HG02759 (cell line): ENCODE data around the gene N4BP2L1.

Experiments used
- ATAC-seq: cut with Tn5 transposase; IDR thresholded peaks from one replicate; pipeline ENCODE4 v1.9.1; 2021; ENCODE audit warnings: mild to moderate bottlenecking, moderate library complexity; ENCODE audit not compliant: unreplicated experiment

Gene N4BP2L1

DNA sequence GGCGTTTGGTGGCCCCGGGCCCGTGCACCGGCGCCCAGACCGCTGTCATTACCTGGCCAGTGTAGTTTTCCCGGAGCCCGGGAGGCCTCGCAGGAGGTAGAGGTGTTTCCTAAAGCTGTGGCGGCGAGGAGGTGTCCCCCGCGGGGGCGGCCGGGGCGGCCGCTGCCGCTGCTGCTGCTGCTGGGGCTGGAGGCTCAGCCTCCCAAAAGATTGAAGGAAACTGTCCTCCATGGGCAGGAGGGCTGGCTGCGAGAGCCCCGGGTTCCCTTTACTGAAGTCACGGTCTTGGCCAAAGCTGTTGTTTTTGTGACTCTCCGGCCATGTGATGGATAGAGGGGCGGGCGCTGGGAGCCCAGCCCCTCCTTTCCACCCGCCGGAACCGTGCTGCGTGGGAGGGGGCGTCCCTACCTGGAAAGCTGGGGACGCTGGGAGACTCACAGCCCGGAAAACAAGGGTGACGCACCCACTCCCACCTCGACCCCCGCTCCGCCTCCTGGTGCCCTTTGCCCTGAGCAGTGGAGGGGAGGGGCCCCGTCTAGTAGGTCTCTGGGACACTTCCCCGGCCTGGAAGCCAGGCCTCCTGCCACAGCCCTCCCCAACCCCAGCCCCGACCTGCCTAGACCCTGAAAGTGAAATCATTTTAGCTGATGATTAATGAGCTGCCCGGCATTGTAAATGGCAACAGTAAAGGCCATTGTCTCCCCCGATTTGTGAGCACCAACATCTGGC, at the start of gene N4BP2L1:
Gene N4BP2L1, minus strand, starts transcription at position 279 of the 729 bp plus-strand sequence. Its CDS starts 48 bp downstream, at position 231.
- peak; percentile 78 for ATAC-seq

DNA sequence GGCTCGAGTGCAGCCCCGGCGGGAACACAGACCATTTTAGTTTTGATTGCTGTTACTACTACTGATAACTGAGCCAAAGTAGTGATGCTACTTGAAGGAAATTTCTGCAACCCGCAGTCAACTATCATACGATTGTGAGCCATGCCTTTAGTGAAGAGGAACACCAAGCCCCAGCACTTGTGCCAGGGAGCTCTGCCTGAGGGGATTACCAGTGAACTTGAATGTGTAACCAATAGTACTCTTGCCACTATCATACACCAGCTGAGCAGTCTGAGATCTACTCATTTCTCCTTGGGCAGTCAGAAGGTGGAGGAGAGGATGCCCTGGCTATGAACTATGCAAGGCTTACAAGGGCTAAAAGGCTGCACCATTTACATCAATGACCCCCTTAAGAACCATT, 49.0 kb upstream of the N4BP2L1 start:
- ATAC-seq: no peak

DNA sequence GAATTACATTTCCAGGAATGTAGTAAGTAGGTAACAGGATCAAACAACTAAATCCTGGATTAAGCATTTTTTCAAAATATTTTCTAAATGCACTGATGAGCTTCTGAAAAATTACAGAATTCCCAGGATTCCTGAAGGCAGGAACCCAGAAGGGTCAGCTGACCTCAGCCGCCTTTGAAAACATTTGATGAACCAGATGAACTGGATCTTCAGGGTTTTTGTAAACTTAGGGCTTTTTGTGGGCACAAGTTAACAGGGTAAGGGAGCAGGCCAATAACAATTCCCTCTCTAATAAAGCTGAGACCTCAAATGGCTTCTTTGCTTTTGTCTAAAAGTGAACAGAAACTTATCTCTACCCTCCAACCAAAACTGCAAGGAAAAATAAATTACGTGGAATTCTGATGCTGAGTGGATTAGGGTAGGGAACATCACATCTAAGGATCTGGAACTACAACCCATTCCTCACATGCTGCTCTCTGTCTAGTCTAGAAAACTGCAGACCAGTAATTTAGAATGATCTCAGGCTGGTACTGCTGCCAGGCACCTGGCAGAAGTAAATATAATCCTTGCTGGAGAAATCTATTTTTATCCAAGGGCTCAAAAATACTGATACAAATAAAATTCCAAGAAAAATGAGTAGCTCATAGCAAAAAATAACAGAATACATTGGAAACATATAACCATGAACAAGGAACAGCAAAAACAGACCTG, 48.2 kb upstream of the N4BP2L1 start:
- ATAC-seq: no peak

DNA sequence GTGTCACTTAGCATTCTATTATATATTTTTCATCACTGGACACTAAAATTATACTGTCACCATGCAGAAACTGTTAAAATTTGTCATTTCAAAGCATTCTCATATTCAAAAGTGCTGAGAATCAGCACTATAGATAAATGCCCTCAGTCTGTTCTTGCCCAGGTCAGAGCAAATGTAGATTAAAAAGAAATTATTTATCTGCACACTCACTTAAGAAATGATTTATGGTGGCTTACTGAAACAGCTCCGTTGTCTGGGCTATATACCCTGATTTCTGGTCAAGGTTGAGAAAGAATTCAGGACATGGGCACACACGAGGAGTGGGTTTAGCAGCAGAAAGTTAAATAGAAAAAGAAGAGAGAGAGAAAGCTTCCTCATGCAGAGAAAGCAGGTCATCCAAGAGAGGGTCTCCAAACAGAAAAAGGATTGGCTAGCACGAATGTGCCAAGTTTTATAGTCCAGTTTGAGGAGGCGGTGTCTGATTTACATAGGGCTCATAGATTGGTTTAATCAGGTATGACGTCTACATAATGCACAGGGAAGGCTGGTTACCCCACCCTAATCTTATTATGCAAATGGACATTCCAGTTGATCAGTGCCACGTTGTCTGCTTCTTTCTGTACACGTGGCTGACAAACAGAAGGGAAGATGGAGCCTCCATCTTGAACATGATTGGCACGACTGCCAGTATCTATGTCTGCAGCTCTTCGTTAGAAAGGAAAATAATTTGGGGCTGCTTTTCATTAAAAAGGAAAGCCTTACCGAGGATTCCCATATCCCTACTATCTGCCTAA, 47.3 kb upstream of the N4BP2L1 start:
- ATAC-seq: no peak

DNA sequence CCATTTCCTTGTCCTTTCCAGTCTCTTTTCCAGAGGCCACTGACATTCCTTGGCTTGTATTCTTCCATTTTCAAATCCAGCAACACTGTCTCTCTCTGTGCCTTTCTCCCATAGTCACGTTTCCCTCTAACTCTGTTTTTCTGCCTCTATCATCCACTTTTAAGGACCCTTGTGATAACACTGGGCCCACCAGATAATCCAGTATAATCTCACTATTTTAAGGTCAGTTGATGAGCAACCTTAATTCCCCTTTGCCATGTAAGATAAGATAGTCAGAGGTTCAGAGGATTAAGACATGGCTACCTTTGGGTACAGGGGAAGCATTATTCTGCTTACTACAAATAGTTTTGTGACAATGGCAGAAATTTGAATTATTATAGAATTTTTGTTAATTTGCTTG, 45.7 kb upstream of the N4BP2L1 start:
- ATAC-seq: no peak

DNA sequence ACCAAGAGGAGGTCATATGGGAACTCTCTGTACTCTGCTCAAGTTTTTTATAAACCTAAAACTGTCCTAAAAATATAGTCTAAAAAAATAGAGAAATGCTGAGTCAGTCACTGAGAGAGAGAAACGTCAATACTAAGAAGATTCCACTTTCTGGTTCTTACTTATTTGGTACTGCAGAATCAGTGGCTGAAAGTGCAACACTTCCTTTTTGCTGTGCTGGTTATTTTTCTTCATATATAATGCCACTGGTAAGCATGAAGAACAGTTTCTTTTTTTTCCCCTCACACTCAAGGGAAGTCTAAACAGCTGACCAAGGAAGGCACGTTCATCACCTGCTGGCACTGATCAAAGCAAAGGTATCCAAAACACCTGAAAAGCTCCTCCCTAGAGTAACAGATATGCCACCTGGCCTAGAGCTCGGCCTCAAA, 44.3 kb upstream of the N4BP2L1 start:
- ATAC-seq: no peak

DNA sequence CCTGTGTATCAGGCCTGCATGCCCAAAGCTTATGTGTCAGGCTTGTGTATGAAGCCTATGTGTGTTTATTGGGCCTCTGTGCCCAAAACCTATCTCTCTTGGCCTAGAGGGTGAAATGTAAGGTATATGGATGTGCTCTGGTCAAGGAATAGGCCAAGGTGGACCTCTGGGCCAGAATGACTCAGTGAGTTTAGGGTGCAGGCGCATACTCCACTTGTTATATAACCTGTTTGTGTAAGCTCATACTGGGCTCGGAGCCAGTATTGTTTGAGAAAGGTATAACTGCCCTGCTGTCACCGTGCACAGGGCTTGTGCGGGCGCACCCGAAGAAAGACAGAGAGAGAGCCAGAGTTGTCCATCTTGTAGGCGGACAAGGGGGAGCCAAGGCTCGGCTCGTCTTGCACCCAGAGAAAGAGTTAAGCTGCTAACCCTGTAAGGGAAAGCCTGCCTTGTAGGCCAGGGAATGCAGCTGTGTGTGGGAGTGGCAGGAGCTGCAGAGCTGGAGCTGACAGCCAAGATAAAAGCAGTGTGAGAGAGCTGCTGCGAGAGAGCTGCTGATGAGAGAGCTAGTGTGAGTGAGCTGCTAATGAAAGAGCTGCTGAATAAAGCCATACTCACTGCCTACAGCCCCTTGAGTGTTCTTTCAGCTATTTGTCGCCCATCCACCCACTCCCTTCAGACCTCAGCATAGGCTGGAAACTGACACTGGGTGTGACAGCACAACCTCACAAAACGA, 43.4 kb upstream of the N4BP2L1 start:
- no peak for ATAC-seq

DNA sequence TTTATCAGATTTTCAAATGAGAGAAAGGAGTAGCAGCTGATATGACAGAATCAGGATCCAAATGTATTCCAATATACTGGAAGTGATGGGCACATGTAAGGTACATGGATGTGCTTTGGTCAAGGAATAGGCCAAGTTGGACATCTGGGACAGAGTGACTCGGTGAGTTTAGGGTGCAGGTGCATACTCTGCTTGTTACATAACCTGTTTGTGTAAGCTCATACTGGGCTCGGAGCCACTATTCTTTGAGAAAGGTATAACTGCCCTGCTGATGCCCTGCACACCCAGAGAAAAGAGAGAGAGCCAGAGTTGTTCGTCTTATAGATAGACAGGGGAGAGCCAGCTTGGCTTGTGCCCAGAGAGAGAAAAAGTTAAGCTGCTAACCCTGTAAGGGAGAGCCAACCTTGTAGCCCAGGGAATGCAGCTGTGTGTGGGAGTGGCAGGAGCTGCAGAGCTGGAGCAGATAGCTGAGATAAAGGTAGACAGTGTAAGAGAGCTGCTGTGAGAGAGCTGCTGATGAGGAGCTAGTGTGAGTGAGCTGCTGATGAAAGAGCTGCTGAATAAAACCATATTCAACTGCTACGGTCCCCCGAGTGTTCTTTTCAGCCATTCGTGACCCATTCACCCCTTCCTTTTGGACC, 40.7 kb upstream of the N4BP2L1 start:
- ATAC-seq: no peak

DNA sequence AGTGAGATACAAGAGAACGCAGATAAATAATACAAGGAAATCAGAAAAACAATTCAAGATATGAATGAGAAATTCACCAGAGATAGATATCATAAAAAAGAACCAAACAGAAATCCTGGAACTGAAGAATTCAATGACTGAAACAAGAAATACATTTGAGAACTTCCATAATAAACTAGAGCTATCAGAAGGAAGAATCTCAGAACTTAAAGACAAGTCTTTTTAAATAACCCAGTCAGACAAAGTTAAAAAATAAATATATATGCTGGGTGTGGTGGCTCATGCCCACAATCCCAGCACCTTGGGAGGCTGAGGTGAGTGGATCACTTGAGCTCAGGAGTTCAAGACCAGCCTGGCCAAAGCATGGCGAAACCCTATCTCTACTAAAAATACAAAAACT, 28.7 kb upstream of the N4BP2L1 start:
- ATAC-seq: no peak

DNA sequence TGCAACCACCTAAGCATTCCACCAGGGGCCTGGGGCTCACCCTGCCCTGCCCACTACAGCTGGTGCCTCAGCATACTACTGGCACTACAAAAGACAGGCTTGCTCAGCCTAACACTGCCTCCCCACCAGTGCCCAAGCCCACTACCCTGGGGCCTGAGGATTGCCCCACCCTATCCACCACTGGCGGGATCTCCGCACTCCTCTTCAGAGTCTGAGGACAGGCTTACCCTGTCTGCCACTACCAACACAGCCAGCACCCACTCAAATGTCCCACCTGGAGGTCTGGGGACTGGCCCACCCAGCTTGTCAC, 27.6 kb upstream of the N4BP2L1 start:
- no peak for ATAC-seq

DNA sequence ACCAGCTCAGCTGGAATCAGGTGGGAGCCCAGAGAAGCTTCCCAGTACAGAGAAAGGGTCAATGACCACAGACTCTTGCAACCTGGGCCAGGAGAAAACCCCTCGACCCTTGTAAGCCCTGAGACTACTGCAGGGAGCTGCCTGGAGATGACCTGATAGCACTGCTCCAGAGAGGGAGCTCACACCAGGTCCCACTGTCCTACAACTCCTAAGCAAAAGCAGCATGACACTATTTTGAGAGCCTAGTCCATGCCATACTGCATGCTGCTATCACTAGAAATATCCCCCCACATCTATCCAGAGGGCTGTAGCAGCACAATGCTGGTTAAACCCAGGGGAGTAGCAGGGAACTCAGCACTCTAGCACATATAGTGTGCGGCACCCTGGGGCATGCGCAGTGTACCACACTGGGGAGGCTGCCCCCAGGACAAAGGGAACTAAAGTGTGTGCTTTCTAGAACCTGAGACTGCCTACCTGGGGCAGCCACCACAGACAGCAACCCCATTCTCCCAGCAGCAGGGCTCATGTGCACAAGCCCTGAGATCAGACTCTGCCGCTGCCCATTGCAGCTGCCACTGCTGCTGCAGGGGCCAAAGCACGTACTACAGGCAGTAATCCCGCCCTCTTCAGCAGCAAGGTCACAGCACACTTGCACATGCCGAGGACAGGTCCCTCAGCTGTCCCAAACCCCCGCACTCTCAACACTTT, 27.1 kb upstream of the N4BP2L1 start:
- no peak for ATAC-seq

DNA sequence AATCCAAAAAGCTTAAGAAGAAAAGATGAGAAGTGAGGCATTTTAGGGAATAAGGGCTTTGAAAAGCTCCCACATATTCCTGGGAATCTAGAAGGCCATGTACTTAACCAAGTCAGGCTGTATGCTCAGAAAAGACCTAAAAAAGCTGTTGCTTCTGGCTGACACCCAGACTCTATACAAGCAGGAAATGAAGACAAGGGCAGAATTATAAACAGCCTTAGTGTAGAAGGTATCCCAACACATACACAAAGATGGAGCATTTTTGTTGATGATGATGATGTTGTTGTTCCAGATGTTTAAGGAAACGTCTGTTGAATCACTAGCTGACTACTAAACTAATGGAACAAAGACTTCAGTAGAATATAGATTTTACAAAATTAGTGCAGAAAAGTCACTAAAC, 26.1 kb upstream of the N4BP2L1 start:
- ATAC-seq: no peak

DNA sequence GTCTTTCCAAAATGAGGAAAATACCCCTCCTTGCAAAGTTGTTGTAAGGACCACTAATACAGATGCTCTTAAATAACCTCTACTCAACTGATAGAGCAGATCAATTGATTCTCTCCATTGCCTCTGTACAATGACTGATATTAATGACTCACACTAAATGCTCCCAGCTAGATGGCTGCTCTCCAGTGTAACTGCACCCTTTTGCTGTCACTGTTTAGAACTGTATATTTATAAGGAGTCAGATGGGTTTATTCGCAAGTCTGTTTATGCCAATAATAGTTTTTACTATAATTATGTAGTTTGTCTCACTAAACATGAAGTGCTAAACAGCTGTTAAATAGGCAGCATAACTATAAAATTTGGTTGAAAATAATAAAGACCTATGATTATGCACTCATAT, 21.0 kb upstream of the N4BP2L1 start:
- ATAC-seq: no peak

DNA sequence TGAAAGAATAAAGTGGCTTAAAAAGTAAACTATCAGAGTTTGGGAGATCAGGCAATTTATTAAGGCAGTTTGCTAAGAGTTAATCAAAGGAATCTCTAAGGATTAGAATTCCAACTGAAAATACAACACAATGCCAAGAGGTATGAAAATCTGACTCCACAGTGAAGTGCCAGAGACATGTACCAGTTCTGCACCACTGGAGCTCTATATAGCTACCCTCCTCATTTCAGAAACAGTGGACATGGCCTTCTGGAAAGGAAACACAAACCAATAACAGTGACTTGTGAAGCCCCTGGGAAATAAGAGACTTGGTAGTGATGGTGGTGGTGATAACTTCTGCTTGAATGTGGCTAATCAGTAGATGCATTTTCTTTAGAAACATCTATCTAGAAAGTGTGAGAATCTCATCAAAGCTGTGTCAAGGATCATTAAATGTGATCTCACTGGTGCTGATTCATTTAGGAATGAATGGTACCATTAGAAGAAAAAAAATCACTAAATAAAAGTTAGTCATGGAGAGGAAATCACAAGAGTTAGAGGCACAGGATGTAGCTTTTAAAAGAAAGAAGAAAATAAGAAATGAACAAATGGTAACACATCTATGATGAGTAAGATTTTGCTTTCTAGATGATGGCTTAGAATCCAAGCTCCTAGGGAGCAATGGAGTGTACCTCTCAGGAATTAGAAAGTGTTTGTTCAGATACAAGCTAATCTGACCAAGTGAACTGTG, 20.1 kb upstream of the N4BP2L1 start:
- no peak for ATAC-seq

DNA sequence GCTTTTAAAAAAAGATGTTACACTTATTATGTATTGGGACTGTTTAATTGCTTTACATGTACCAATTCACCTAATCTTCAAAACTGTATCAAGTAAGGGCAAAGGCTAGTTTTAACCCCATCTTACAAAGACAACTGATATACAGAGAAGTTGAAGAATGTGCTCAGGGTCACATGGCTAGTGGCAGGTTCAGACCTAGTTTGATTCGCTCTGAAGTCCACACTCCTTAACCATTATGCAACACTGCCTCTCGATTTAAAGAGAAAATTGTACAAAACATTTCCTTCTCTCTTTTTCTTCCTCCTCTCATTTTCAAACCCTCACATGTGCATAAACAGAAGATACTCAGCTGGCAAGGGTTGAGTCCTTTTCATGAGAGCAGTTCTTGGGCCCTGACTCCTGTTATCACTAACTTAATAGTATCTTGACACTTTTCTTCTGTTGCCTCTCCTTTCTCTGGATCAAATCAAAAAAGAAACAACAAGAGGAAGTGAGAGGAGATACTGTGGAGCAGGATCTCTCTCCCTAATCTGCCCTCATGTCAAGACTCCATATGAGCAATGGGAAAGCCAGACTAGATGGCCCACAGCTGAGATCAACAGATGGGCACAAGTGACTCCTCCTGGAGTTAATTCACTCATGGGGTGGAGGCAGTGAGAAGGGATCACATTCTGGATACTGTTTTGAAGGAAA, 19.0 kb upstream of the N4BP2L1 start:
- ATAC-seq: no peak

DNA sequence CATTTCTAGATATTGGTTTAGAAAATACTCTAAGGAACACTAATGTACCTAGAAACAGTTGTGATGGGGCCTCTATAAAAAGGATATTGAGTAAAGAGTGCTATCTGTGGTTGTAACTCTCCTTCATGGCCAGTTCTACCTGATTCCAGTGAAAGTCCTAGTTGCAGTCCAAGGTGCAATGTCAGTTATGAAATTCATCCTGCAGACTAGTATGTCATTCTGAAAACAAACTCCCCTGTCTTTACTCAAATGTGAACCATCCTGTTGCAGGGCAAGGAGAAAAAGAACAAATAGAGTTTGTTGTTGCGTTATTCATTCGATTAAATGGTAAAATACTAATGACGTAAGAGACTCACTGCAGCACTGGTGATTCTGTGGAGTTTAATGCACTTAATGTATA, 18.3 kb upstream of the N4BP2L1 start:
- ATAC-seq: no peak

DNA sequence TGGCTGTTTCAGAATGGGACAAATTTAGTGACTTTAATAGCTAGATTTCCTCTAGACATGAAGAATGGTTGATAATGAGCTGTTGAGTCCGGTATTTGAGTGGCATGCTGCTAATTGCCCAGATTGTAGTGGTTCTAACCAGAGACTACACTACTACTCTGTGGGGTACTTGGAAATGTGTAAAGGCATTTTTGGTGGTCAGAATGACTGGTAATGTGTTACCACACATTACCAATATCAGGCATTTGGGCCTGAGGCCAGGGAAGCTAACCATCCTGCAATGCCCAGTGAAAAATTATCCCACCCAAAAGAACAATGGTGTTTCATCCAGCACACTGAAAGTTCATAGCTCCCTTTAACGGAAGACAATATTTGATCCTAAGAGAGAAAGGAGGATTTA, 17.5 kb upstream of the N4BP2L1 start:
- ATAC-seq: no peak

DNA sequence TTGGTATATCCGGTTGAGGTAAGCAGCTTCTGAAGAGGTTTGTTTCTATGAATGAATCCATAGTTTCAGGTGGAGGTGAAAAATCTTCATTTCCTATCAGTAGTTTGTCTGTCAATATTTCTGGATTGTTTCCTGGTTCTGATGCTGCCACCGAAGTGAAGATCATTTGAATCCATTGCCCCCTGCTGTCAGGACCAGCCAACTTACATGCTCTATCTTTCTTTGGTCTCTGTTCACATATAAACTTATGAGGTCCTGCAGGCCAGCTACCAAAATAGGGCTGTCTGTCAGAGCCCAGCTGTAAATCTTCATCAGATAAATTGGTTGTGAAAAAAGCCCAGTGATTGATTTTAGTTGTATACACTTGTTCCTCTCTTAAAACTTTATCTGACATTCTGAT, 15.2 kb upstream of the N4BP2L1 start:
- peak; percentile 70 for ATAC-seq

DNA sequence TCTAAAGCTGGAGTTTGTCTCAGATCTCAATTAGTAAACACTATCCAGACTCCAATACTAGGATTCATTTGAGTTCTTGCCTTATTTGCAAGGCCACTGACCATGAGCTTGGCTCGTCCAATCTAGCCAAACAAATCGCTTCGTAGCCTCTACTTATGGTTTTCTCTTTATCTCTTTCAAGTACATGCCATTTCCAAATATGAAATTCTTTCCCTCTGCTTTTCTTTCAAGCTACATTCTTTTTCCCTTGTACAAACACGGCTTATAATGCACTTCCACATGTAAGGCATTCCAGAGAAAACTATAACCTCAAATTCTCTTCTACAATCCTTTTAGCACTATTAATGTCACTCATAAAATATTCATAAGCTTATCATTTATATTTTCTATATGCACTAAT, 10.9 kb upstream of the N4BP2L1 start:
- ATAC-seq: no peak
